ENCODE results near the gene KISS1. TPM values are rescaled to one million over a fixed set of nuclear protein-coding genes. Genes with fewer than 3 reads are reported as not detected.

KISS1 gene
- total RNA-seq, 5 donors from 2014 or later (not counting 1 experiment from before 2014, with no cell fraction given) = not detected

GRCh38 chr1:204227351-204227750, 31.1 kb upstream of the KISS1 start:
- Mint-ChIP-seq H3K27ac (no peak overlapping the region), H3K4me1 (no peaks in the 10 kb centered on the region), H3K4me3 (no peak overlapping the region), H3K9me3 (no peaks in the 10 kb centered on the region), H3K36me3 (no peaks in the 10 kb centered on the region), H3K27me3 (no peaks in the 10 kb centered on the region)
- DNase-seq (no peak), ATAC-seq (replicated peaks in 1 of 4) (no peak)
- H3K4me1 ChIP-seq (ENCODE audit: control insufficient read depth in 1 of 2, extremely low read depth in 1 of 2, insufficient read depth in 2 of 2, low read length in 2 of 2) = no peaks in the 10 kb centered on the region
- ChIA-PET POLR2A (no interaction called here), CTCF (no interaction called here)
- H3K36me3 ChIP-seq (ENCODE audit: control insufficient read depth in 2 of 2, extremely low read depth in 1 of 2, insufficient read depth in 1 of 2, low read length in 1 of 2) = no peaks in the 10 kb centered on the region
- peaks cover 0 to 10% of the 10 kb centered on the region in 2 experiments for H3K27me3 ChIP-seq (replicated peaks in 1 of 2; ENCODE audit: control insufficient read depth in 2 of 2, extremely low read depth in 1 of 2, insufficient read depth in 2 of 2, low read length in 1 of 2)
- no peak overlapping the region for H3K27ac ChIP-seq (ENCODE audit: low read length)
- WGBS (ENCODE audit: insufficient coverage) = 100% methylated on average over 1 of the region's 2 CpGs
- H3K4me3 ChIP-seq (ENCODE audit: control insufficient read depth in 1 of 2, extremely low read depth in 1 of 2, low read length in 1 of 2) = no peak overlapping the region
- no peaks in the 10 kb centered on the region for H3K9me3 ChIP-seq

GRCh38 chr1:204225841-204226735, 29.8 kb upstream of the KISS1 start:
- no peak for DNase-seq
- Mint-ChIP-seq H3K9me3 (no peaks in the 10 kb centered on the region), H3K27ac (no peak overlapping the region), H3K4me3 (no peak overlapping the region), H3K4me1 (no peaks in the 10 kb centered on the region), H3K36me3 (no peaks in the 10 kb centered on the region), H3K27me3 (no peaks in the 10 kb centered on the region)
- Histone ChIP-seq H3K27ac (ENCODE audit: low read length) (no peak overlapping the region), H3K4me3 (ENCODE audit: control insufficient read depth in 1 of 2, extremely low read depth in 1 of 2, low read length in 1 of 2) (no peak overlapping the region), H3K36me3 (ENCODE audit: control insufficient read depth in 2 of 2, extremely low read depth in 1 of 2, insufficient read depth in 1 of 2, low read length in 1 of 2) (no peaks in the 10 kb centered on the region), H3K27me3 (replicated peaks in 1 of 2; ENCODE audit: control insufficient read depth in 2 of 2, extremely low read depth in 1 of 2, insufficient read depth in 2 of 2, low read length in 1 of 2) (peaks cover 0 to 15% of the 10 kb centered on the region in 2 experiments), H3K4me1 (ENCODE audit: control insufficient read depth in 1 of 2, extremely low read depth in 1 of 2, insufficient read depth in 2 of 2, low read length in 2 of 2) (no peaks in the 10 kb centered on the region), H3K9me3 (no peaks in the 10 kb centered on the region)
- no peak for ATAC-seq (replicated peaks in 1 of 4)
- CTCF ChIA-PET = no interaction called here
- 92% methylated on average over 15 of the region's 16 CpGs for WGBS (ENCODE audit: insufficient coverage)
- POLR2A ChIA-PET = no interaction called here

- Mint-ChIP-seq H3K4me3 (no peak overlapping the region), H3K27me3 (peaks cover 0 to 2% of the 10 kb centered on the region in 2 donors), H3K9me3 (no peaks in the 10 kb centered on the region), H3K36me3 (no peaks in the 10 kb centered on the region), H3K4me1 (no peaks in the 10 kb centered on the region), H3K27ac (no peak overlapping the region)
- POLR2A ChIA-PET = no interaction called here
- no peak overlapping the region for H3K27ac ChIP-seq (ENCODE audit: low read length)
- H3K27me3 ChIP-seq (replicated peaks in 1 of 2; ENCODE audit: control insufficient read depth in 2 of 2, extremely low read depth in 1 of 2, insufficient read depth in 2 of 2, low read length in 1 of 2) = peaks cover 0 to 13% of the 10 kb centered on the region in 2 experiments
- no peaks in the 10 kb centered on the region for H3K9me3 ChIP-seq
- no peak for ATAC-seq (replicated peaks in 1 of 4)
- no peaks in the 10 kb centered on the region for H3K4me1 ChIP-seq (ENCODE audit: control insufficient read depth in 1 of 2, extremely low read depth in 1 of 2, insufficient read depth in 2 of 2, low read length in 2 of 2)
- H3K4me3 ChIP-seq (ENCODE audit: control insufficient read depth in 1 of 2, extremely low read depth in 1 of 2, low read length in 1 of 2) = no peak overlapping the region
- CTCF ChIA-PET = no interaction called here
- no peaks in the 10 kb centered on the region for H3K36me3 ChIP-seq (ENCODE audit: control insufficient read depth in 2 of 2, extremely low read depth in 1 of 2, insufficient read depth in 1 of 2, low read length in 1 of 2)
- no peak for DNase-seq
- 71% methylated on average over 3 of the region's 8 CpGs for WGBS (ENCODE audit: insufficient coverage)
Measured at GRCh38 chr1:204224655-204225054, 28.4 kb upstream of the KISS1 start.

- H3K9me3 Mint-ChIP-seq = no peaks in the 10 kb centered on the region
- 81% methylated on average over 13 of the region's 17 CpGs for WGBS (ENCODE audit: insufficient coverage)
- ChIA-PET CTCF (no interaction called here), POLR2A (no interaction called here)
- Histone ChIP-seq H3K27me3 (replicated peaks in 1 of 2; ENCODE audit: control insufficient read depth in 2 of 2, extremely low read depth in 1 of 2, insufficient read depth in 2 of 2, low read length in 1 of 2) (peaks cover 0 to 13% of the 10 kb centered on the region in 2 experiments), H3K36me3 (ENCODE audit: control insufficient read depth in 2 of 2, extremely low read depth in 1 of 2, insufficient read depth in 1 of 2, low read length in 1 of 2) (no peaks in the 10 kb centered on the region), H3K27ac (ENCODE audit: low read length) (no peak overlapping the region), H3K4me3 (ENCODE audit: control insufficient read depth in 1 of 2, extremely low read depth in 1 of 2, low read length in 1 of 2) (no peak overlapping the region), H3K4me1 (ENCODE audit: control insufficient read depth in 1 of 2, extremely low read depth in 1 of 2, insufficient read depth in 2 of 2, low read length in 2 of 2) (peaks cover 3 to 5% of the 10 kb centered on the region in 2 experiments), H3K9me3 (no peaks in the 10 kb centered on the region)
- ATAC-seq (replicated peaks in 1 of 4) (no peak), DNase-seq (no peak)
- no peaks in the 10 kb centered on the region for H3K36me3 Mint-ChIP-seq
- H3K4me3 Mint-ChIP-seq = no peak overlapping the region
- no peak overlapping the region for H3K27ac Mint-ChIP-seq
- peaks cover 0 to 2% of the 10 kb centered on the region in 2 donors for H3K27me3 Mint-ChIP-seq
- peaks cover 0 to 6% (median 5%) of the 10 kb centered on the region in 3 donors for H3K4me1 Mint-ChIP-seq
Measured at GRCh38 chr1:204223129-204223860, 27.0 kb upstream of the KISS1 start.

GRCh38 chr1:204222764-204223055, 26.4 kb upstream of the KISS1 start:
- ChIA-PET CTCF (no interaction called here), POLR2A (no interaction called here)
- no peak for ATAC-seq (replicated peaks in 1 of 4)
- WGBS (ENCODE audit: insufficient coverage) = 89% methylated on average over 2 of the region's 3 CpGs
- Histone ChIP-seq H3K36me3 (ENCODE audit: control insufficient read depth in 2 of 2, extremely low read depth in 1 of 2, insufficient read depth in 1 of 2, low read length in 1 of 2) (no peaks in the 10 kb centered on the region), H3K27ac (ENCODE audit: low read length) (no peak overlapping the region), H3K9me3 (no peaks in the 10 kb centered on the region), H3K4me3 (ENCODE audit: control insufficient read depth in 1 of 2, extremely low read depth in 1 of 2, low read length in 1 of 2) (no peak overlapping the region), H3K4me1 (ENCODE audit: control insufficient read depth in 1 of 2, extremely low read depth in 1 of 2, insufficient read depth in 2 of 2, low read length in 2 of 2) (peaks cover 3 to 5% of the 10 kb centered on the region in 2 experiments), H3K27me3 (replicated peaks in 1 of 2; ENCODE audit: control insufficient read depth in 2 of 2, extremely low read depth in 1 of 2, insufficient read depth in 2 of 2, low read length in 1 of 2) (peaks cover 0 to 13% of the 10 kb centered on the region in 2 experiments)
- Mint-ChIP-seq H3K36me3 (no peaks in the 10 kb centered on the region), H3K4me3 (no peak overlapping the region), H3K4me1 (peaks cover 0 to 6% (median 5%) of the 10 kb centered on the region in 3 donors), H3K27ac (no peak overlapping the region), H3K9me3 (no peaks in the 10 kb centered on the region), H3K27me3 (peaks cover 0 to 2% of the 10 kb centered on the region in 2 donors)
- DNase-seq = no peak

GRCh38 chr1:204222006-204222763, 25.9 kb upstream of the KISS1 start:
- Mint-ChIP-seq H3K27ac (no peak overlapping the region), H3K4me3 (no peak overlapping the region), H3K9me3 (no peaks in the 10 kb centered on the region), H3K4me1 (peaks cover 0 to 6% (median 5%) of the 10 kb centered on the region in 3 donors), H3K27me3 (peaks cover 0 to 2% of the 10 kb centered on the region in 2 donors), H3K36me3 (no peaks in the 10 kb centered on the region)
- CTCF ChIA-PET = no interaction called here
- Histone ChIP-seq H3K4me3 (ENCODE audit: control insufficient read depth in 1 of 2, extremely low read depth in 1 of 2, low read length in 1 of 2) (no peak overlapping the region), H3K27me3 (replicated peaks in 1 of 2; ENCODE audit: control insufficient read depth in 2 of 2, extremely low read depth in 1 of 2, insufficient read depth in 2 of 2, low read length in 1 of 2) (peaks cover 0 to 13% of the 10 kb centered on the region in 2 experiments), H3K9me3 (no peaks in the 10 kb centered on the region), H3K4me1 (ENCODE audit: control insufficient read depth in 1 of 2, extremely low read depth in 1 of 2, insufficient read depth in 2 of 2, low read length in 2 of 2) (peaks cover 3 to 5% of the 10 kb centered on the region in 2 experiments), H3K27ac (ENCODE audit: low read length) (no peak overlapping the region), H3K36me3 (ENCODE audit: control insufficient read depth in 2 of 2, extremely low read depth in 1 of 2, insufficient read depth in 1 of 2, low read length in 1 of 2) (no peaks in the 10 kb centered on the region)
- ATAC-seq (replicated peaks in 1 of 4) = no peak
- DNase-seq = no peak
- WGBS (ENCODE audit: insufficient coverage) = 76% methylated on average over 2 of the region's 8 CpGs
- POLR2A ChIA-PET = no interaction called here
